SHP77 (cell line): Measurements from ENCODE around the gene EDN2.

ENCODE experiments used
- DNase-seq, 2 experiments: peaks; one replicate each; lab custom pipeline; 2025; lab: John Stamatoyannopoulos, UW

EDN2 gene

GRCh38 chr1:41437011-41437355, 47.5 kb downstream of the EDN2 start:
- DNase-seq = no peak

- no peak for DNase-seq
Observed at GRCh38 chr1:41436281-41437010, 48.0 kb downstream of the EDN2 start.

- DNase-seq = no peak
Observed at GRCh38 chr1:41435570-41436178, 48.8 kb downstream of the EDN2 start.

GRCh38 chr1:41434748-41435449, 49.6 kb downstream of the EDN2 start:
- DNase-seq = no peak

- no peak for DNase-seq
Observed at GRCh38 chr1:41434306-41434705, 50.2 kb downstream of the EDN2 start.

- no peak for DNase-seq
Observed at GRCh38 chr1:41433501-41433900, 51.0 kb downstream of the EDN2 start.

- peak; percentile 65 to 70 for DNase-seq
Observed at GRCh38 chr1:41432481-41433280, 51.8 kb downstream of the EDN2 start.

- DNase-seq = peak in 1 of 2 experiments; percentile 34
Observed at GRCh38 chr1:41431490-41432350, 52.8 kb downstream of the EDN2 start.

GRCh38 chr1:41430582-41430981, 53.9 kb downstream of the EDN2 start:
- DNase-seq = no peak

GRCh38 chr1:41430069-41430468, 54.4 kb downstream of the EDN2 start:
- DNase-seq = no peak

- DNase-seq = no peak
Observed at GRCh38 chr1:41429641-41430035, 54.8 kb downstream of the EDN2 start.
